Stimulated activated CD4-positive, alpha-beta T cell treated with anti-CD3 and anti-CD28 coated beads, TNF-alpha, amount 100 ng/mL, for 24 hours (primary cell): ENCODE measurements around the gene TTC32.

Source experiments
- DNase-seq, 3 experiments: peaks; one replicate each; pipeline ENCODE4 v3.0.0-alpha.2; 2020; ENCODE audit warnings: low read depth in 3 of 3

TTC32 gene

GRCh38 chr2:19876751-19877150 lies 25.0 kb downstream of the TTC32 start:
- DNase-seq, result no peak

GRCh38 chr2:19875280-19875679 lies 26.5 kb downstream of the TTC32 start:
- DNase-seq, result no peak

GRCh38 chr2:19874726-19875125 lies 27.1 kb downstream of the TTC32 start:
- DNase-seq, result no peak

- no peak for DNase-seq
These were observed 28.8 kb downstream of the TTC32 start for GRCh38 chr2:19873014-19873413.

GRCh38 chr2:19872302-19872701 lies 29.5 kb downstream of the TTC32 start:
- DNase-seq, result no peak

- DNase-seq, result no peak
These were observed 29.9 kb downstream of the TTC32 start for GRCh38 chr2:19871836-19872235.

- DNase-seq, result no peak
These were observed 31.0 kb downstream of the TTC32 start for GRCh38 chr2:19870792-19871191.

GRCh38 chr2:19868701-19869580 lies 32.8 kb downstream of the TTC32 start:
- DNase-seq, result peak; percentile 10 to 51 (median 45)

- DNase-seq, result no peak
These were observed 33.6 kb downstream of the TTC32 start for GRCh38 chr2:19868224-19868623.

GRCh38 chr2:19866771-19867170 lies 35.0 kb downstream of the TTC32 start:
- no peak for DNase-seq

- no peak for DNase-seq
These were observed 36.6 kb downstream of the TTC32 start for GRCh38 chr2:19865151-19865550.

- no peak for DNase-seq
These were observed 37.4 kb downstream of the TTC32 start for GRCh38 chr2:19864381-19864780.

- DNase-seq, result peak; percentile 31 to 60 (median 45)
These were observed 38.3 kb downstream of the TTC32 start for GRCh38 chr2:19863303-19864041.

GRCh38 chr2:19861813-19862212 lies 40.0 kb downstream of the TTC32 start:
- DNase-seq, result no peak

- no peak for DNase-seq
These were observed 41.8 kb downstream of the TTC32 start for GRCh38 chr2:19860022-19860421.

GRCh38 chr2:19859565-19859964 lies 42.2 kb downstream of the TTC32 start:
- DNase-seq, result no peak

GRCh38 chr2:19857806-19858205 lies 44.0 kb downstream of the TTC32 start:
- DNase-seq, result no peak

- DNase-seq, result no peak
These were observed 44.7 kb downstream of the TTC32 start for GRCh38 chr2:19857100-19857499.

- DNase-seq, result no peak
These were observed 46.0 kb downstream of the TTC32 start for GRCh38 chr2:19855542-19856431.

GRCh38 chr2:19854596-19855541 lies 46.9 kb downstream of the TTC32 start:
- no peak for DNase-seq
